AG09309 (cell line): ENCODE data around the gene LRP1-AS.

Source experiments
- DNase-seq: peaks from one replicate; pipeline ENCODE4 v3.0.0-alpha.2; 2010; ENCODE audit warnings: low read depth
- H3K4me3 ChIP-seq: 2 replicates; pipeline ENCODE4 v1.5.1; 2011; ENCODE audit warnings: mild to moderate bottlenecking, low read depth, low read length, moderate library complexity; ENCODE audit not compliant: control insufficient read depth
- CTCF ChIP-seq: IDR thresholded peaks from 2 replicates; pipeline ENCODE4 v1.5.1; 2011; ENCODE audit warnings: mild to moderate bottlenecking, low read depth, low read length, inconsistent platforms; ENCODE audit not compliant: insufficient read depth, control insufficient read depth; ENCODE audit errors: missing control alignments

The LRP1-AS gene

DNA sequence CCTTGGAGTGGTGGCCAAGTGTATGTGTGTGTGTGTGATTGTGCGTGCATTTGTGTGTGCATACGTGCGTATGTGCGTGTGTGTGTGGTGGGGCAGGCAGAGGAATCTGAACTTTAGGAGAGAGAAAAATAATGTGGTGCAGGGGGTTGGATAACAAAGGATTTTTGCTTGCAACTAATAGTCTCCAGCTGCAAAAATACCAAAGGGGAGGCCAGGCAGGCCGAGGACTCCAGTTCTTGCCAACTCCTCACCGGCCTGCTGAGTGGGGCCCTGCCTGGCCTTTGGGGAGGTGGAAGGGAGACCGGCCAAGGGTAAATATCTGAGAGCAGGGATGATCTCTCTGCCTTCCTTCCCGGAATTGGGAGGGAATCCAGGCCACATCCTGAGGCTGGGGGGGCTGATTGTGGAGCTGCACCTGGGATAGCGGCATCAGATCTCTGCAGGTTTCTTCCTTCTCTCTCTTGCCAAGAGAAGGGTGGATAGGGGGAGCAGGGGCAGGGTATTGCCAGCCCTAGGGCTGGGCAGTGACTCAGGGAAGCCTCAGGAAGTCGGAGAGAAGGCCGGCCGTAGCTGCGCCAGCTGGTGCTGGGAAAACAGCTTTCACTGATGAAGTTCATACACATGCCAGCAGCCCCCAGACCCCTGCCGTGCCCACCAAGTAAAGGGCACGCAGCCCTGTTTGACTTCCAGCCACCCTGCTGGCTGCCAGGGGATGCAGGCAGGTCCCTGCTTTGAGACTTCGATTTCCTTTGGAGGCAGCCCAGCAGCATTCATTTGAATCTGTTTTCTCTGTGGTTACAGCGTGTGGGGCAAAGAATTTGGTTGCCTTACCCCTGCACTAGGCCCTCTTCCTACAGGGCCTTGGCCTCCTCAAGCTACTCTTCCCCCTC, 4.6 kb upstream of the LRP1-AS start:
- DNase-seq, result peak; percentile 78
- H3K4me3 ChIP-seq, result no peak overlapping the region
- TF ChIP-seq CTCF, result no peak

DNA sequence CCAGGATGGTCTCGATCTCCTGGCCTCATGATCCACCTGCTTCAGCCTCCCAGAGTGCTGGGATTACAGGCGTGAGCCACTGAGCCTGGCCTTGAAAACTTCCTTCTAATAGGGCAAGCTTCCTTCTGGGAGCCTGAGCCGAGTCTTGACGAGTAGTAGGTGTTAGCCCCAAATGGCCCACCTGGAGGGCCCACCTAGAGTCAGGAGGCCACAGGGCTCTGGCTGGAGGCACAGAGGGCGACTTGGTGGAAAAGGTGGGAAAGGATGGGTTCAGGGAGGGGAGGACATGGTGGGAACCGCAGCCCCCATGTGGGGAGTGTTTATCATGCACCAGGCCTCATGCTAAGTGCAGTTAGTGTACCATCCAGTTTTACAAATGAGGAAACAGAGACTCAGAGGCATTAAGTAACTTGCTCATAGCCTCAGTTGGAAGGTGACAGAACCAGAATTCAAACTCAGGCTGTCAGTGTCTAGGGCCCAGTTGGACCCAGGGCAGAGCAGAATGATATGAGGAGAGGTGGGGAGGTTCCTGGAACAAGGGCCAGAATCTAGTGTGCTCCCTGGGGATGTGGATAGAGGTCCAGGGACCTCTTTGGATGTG, 3.1 kb upstream of the LRP1-AS start:
- no peak for TF ChIP-seq CTCF
- no peak for DNase-seq
- H3K4me3 ChIP-seq, result no peak overlapping the region

DNA sequence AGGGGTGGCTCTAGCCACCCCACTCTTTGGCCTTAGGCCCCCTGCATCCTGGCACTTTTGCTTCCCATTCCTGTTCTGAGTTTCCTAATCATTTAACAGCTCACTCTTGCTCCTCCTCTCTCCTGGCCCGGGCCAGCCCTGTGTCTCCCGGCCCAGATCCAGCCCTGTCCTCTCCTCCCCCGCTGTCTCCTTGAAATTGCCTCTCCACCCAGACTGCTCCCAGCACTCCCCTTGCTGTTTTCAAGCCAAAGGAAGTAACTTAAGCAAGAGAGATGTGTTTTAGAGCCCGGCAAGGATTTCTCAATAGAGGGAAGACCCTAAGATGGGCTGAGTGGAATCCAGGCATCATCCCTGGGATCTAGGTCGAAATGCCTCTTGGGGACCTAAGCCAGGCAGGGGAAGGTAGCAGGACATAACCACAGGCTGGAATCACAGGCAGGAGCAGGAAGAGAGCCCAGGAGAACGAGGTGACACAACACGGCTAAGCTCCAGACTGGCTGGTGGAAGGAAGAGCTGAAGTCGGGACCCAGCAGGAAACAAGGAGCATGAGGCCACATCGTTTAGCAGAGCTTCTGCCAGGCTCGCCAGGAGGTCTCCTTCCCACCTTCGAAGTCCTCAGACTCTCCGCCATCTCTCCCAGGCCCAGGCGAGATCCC, 2.0 kb upstream of the LRP1-AS start:
- no peak overlapping the region for H3K4me3 ChIP-seq
- no peak for TF ChIP-seq CTCF
- no peak for DNase-seq

DNA sequence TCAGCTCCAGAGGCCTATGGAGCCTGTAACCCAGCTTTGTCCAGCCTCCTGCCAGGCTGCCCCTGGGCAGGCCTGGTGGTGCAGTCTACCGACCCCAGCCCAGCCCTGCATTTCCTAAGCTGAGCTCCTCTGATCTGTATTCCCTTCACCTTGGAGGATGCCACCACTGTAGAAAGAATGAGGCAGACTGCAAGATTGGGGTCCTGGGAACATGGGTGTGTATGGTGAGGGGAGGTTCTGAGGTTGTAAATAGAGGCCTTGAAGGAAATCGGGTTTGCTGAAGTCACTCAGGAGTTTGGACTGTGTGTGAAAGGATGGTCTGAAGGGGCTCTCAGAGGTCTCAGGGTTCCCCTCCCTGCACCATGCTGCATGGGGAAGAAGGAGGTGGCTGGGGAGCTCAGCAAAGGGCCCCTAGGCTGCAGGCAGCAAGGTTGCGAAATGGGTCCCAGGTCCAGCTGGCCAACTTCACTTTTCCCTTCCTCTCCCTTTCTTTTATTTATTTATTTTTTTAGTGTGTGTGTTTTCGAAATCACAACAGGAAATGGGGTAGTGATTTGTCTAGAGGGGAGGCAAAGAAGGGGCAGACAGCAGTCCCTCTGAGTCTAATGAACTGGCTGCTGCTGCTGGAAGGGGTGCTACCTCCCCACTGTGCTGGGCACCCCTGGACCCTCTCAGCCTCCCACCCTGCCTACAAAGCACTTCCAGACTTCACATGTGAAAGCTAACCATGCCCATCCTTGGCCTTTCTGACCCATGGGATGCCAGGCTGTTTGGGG, 1.2 kb upstream of the LRP1-AS start:
- TF ChIP-seq CTCF, result no peak
- no peak for DNase-seq
- no peak overlapping the region for H3K4me3 ChIP-seq

DNA sequence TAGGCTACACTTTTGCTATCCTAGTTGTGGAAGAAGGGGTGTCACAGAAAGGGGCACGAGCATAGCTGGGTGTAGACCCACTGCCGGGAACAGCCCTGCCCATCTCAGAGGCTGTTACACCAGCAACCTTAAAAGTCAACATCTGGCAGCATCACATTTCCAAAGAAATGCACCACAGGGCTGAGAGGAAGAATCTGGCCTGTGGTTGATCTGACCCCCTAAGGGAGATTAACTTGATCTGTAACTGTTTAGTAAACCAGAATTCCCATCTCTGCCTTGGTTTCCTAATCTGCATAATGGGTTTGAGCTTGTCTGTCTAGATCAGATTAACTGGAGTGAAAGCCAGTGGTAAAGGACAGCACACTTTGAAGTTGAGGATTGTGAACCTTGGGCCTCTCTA, 1.3 kb downstream of the LRP1-AS start:
- TF ChIP-seq CTCF, result no peak
- no peak for DNase-seq
- no peak overlapping the region for H3K4me3 ChIP-seq

- DNase-seq, result no peak
- no peak overlapping the region for H3K4me3 ChIP-seq
- no peak for TF ChIP-seq CTCF
Measured at GRCh38 chr12:57145460-57146059, 1.9 kb downstream of the LRP1-AS start.
